ENCODE data around the gene MEGF6.

The MEGF6 gene

DNA sequence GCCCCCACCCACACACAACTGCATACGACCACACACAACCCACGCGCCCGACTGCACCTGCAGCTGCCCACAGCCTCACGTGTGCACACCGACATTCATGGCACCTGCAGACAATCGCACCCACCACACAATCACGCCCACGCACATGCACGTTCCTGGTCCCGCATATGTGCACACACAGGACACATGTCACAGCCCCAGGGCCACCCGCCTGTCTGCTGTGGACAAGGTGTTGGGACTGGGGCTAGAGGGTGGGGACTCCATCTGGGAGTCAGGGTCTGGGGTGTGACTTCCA lies 100.4 kb downstream of the MEGF6 start:
- H3K27ac ChIP-seq (ENCODE audit: insufficient read depth, low read depth, low read length, poor library complexity, severe bottlenecking), result no peak overlapping the region
- H3K9me3 ChIP-seq (ENCODE audit: control insufficient read depth, low read length), result no peaks in the 10 kb centered on the region
- 92 to 98% methylated on average over 12 of the region's 12 CpGs for WGBS, 2 experiments
- H3K4me3 ChIP-seq (ENCODE audit: insufficient read depth, low read depth, low read length), result no peak overlapping the region
- H3K4me1 ChIP-seq (ENCODE audit: control insufficient read depth, insufficient read depth, low read length), result no peaks in the 10 kb centered on the region
- H3K27me3 ChIP-seq (ENCODE audit: control insufficient read depth, insufficient read depth, low read length, poor library complexity, severe bottlenecking), result no peaks in the 10 kb centered on the region
- H3K36me3 ChIP-seq (ENCODE audit: control insufficient read depth, insufficient read depth, low read length), result no peaks in the 10 kb centered on the region

GRCh38 chr1:3510136-3510955 lies 101.0 kb downstream of the MEGF6 start:
- H3K27ac ChIP-seq (ENCODE audit: insufficient read depth, low read depth, low read length, poor library complexity, severe bottlenecking), result no peak overlapping the region
- no peaks in the 10 kb centered on the region for H3K9me3 ChIP-seq (ENCODE audit: control insufficient read depth, low read length)
- no peaks in the 10 kb centered on the region for H3K36me3 ChIP-seq (ENCODE audit: control insufficient read depth, insufficient read depth, low read length)
- H3K27me3 ChIP-seq (ENCODE audit: control insufficient read depth, insufficient read depth, low read length, poor library complexity, severe bottlenecking), result no peaks in the 10 kb centered on the region
- 92 to 94% methylated on average over 32 of the region's 32 CpGs for WGBS, 2 experiments
- no peak overlapping the region for H3K4me3 ChIP-seq (ENCODE audit: insufficient read depth, low read depth, low read length)
- no peaks in the 10 kb centered on the region for H3K4me1 ChIP-seq (ENCODE audit: control insufficient read depth, insufficient read depth, low read length)

DNA sequence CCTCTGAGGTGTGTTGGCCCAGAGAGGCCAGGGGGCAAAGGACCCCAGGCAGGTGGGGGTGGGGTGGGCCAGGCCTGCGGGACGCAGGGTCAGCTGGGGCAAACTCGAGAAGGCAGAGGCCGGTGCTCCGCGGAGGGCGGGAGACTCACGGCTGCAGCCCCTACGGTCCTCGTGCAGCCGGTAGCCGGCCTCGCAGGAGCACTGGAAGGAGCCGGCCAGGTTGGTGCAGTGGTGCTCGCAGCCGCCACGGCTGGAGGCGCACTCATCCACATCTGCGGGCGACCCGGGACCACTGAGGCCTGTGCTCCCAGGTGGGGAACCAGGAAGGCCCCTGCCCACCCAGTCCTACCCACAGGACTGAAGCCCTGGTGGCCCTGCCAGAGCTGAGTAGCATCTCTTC lies 101.6 kb downstream of the MEGF6 start:
- Histone ChIP-seq H3K27ac (ENCODE audit: insufficient read depth, low read depth, low read length, poor library complexity, severe bottlenecking) (no peak overlapping the region), H3K27me3 (ENCODE audit: control insufficient read depth, insufficient read depth, low read length, poor library complexity, severe bottlenecking) (no peaks in the 10 kb centered on the region), H3K36me3 (ENCODE audit: control insufficient read depth, insufficient read depth, low read length) (no peaks in the 10 kb centered on the region), H3K4me1 (ENCODE audit: control insufficient read depth, insufficient read depth, low read length) (no peaks in the 10 kb centered on the region), H3K4me3 (ENCODE audit: insufficient read depth, low read depth, low read length) (no peak overlapping the region), H3K9me3 (ENCODE audit: control insufficient read depth, low read length) (no peaks in the 10 kb centered on the region)
- WGBS, 2 experiments, result 91 to 92% methylated on average over 21 of the region's 21 CpGs

- WGBS, 2 experiments, result 92 to 94% methylated on average over 33 of the region's 33 CpGs
- Histone ChIP-seq H3K27ac (ENCODE audit: insufficient read depth, low read depth, low read length, poor library complexity, severe bottlenecking) (no peak overlapping the region), H3K36me3 (ENCODE audit: control insufficient read depth, insufficient read depth, low read length) (no peaks in the 10 kb centered on the region), H3K4me3 (ENCODE audit: insufficient read depth, low read depth, low read length) (no peak overlapping the region), H3K27me3 (ENCODE audit: control insufficient read depth, insufficient read depth, low read length, poor library complexity, severe bottlenecking) (no peaks in the 10 kb centered on the region), H3K4me1 (ENCODE audit: control insufficient read depth, insufficient read depth, low read length) (no peaks in the 10 kb centered on the region), H3K9me3 (ENCODE audit: control insufficient read depth, low read length) (no peaks in the 10 kb centered on the region)
These were observed 102.4 kb downstream of the MEGF6 start for GRCh38 chr1:3508757-3509415.

- Histone ChIP-seq H3K9me3 (ENCODE audit: control insufficient read depth, low read length) (no peaks in the 10 kb centered on the region), H3K4me1 (ENCODE audit: control insufficient read depth, insufficient read depth, low read length) (no peaks in the 10 kb centered on the region), H3K27me3 (ENCODE audit: control insufficient read depth, insufficient read depth, low read length, poor library complexity, severe bottlenecking) (no peaks in the 10 kb centered on the region), H3K36me3 (ENCODE audit: control insufficient read depth, insufficient read depth, low read length) (no peaks in the 10 kb centered on the region), H3K27ac (ENCODE audit: insufficient read depth, low read depth, low read length, poor library complexity, severe bottlenecking) (no peak overlapping the region), H3K4me3 (ENCODE audit: insufficient read depth, low read depth, low read length) (no peak overlapping the region)
- 92 to 94% methylated on average over 11 of the region's 11 CpGs for WGBS, 2 experiments
These were observed 103.6 kb downstream of the MEGF6 start for GRCh38 chr1:3507636-3508275.

GRCh38 chr1:3506943-3507342 lies 104.4 kb downstream of the MEGF6 start:
- Histone ChIP-seq H3K4me1 (ENCODE audit: control insufficient read depth, insufficient read depth, low read length) (no peaks in the 10 kb centered on the region), H3K27me3 (ENCODE audit: control insufficient read depth, insufficient read depth, low read length, poor library complexity, severe bottlenecking) (no peaks in the 10 kb centered on the region), H3K9me3 (ENCODE audit: control insufficient read depth, low read length) (no peaks in the 10 kb centered on the region), H3K36me3 (ENCODE audit: control insufficient read depth, insufficient read depth, low read length) (no peaks in the 10 kb centered on the region), H3K27ac (ENCODE audit: insufficient read depth, low read depth, low read length, poor library complexity, severe bottlenecking) (no peak overlapping the region), H3K4me3 (ENCODE audit: insufficient read depth, low read depth, low read length) (no peak overlapping the region)
- 92 to 93% methylated on average over 7 of the region's 7 CpGs for WGBS, 2 experiments

GRCh38 chr1:3506041-3506440 lies 105.3 kb downstream of the MEGF6 start:
- H3K27me3 ChIP-seq (ENCODE audit: control insufficient read depth, insufficient read depth, low read length, poor library complexity, severe bottlenecking), result no peaks in the 10 kb centered on the region
- no peak overlapping the region for H3K27ac ChIP-seq (ENCODE audit: insufficient read depth, low read depth, low read length, poor library complexity, severe bottlenecking)
- WGBS, 2 experiments, result 95 to 96% methylated on average over 15 of the region's 15 CpGs
- no peaks in the 10 kb centered on the region for H3K9me3 ChIP-seq (ENCODE audit: control insufficient read depth, low read length)
- H3K36me3 ChIP-seq (ENCODE audit: control insufficient read depth, insufficient read depth, low read length), result no peaks in the 10 kb centered on the region
- H3K4me3 ChIP-seq (ENCODE audit: insufficient read depth, low read depth, low read length), result no peak overlapping the region
- H3K4me1 ChIP-seq (ENCODE audit: control insufficient read depth, insufficient read depth, low read length), result no peaks in the 10 kb centered on the region

DNA sequence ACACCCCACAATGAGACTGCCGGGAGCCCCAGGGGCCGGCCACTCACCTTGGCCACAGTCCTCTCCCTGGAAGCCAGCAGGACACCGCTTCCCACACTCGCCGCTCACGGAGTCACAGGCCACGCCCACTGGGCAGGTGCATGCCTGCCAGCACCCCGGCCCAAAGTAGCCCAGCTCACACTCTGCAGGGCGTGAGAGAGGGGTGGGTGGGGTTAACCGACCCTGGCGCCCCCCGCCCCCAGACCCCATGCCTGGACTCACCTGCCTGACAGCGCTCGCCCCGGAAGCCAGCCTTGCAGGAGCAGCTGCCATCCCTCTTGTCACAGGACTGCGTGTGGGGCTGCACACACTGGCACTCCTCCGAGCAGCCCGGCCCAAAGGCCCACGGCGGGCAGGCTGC lies 106.1 kb downstream of the MEGF6 start:
- H3K4me3 ChIP-seq (ENCODE audit: insufficient read depth, low read depth, low read length), result no peak overlapping the region
- H3K9me3 ChIP-seq (ENCODE audit: control insufficient read depth, low read length), result no peaks in the 10 kb centered on the region
- no peaks in the 10 kb centered on the region for H3K4me1 ChIP-seq (ENCODE audit: control insufficient read depth, insufficient read depth, low read length)
- H3K27me3 ChIP-seq (ENCODE audit: control insufficient read depth, insufficient read depth, low read length, poor library complexity, severe bottlenecking), result no peaks in the 10 kb centered on the region
- H3K27ac ChIP-seq (ENCODE audit: insufficient read depth, low read depth, low read length, poor library complexity, severe bottlenecking), result no peak overlapping the region
- H3K36me3 ChIP-seq (ENCODE audit: control insufficient read depth, insufficient read depth, low read length), result no peaks in the 10 kb centered on the region
- WGBS, 2 experiments, result 89 to 91% methylated on average over 20 of the region's 20 CpGs

- H3K4me1 ChIP-seq (ENCODE audit: control insufficient read depth, insufficient read depth, low read length), result no peaks in the 10 kb centered on the region
- no peak overlapping the region for H3K27ac ChIP-seq (ENCODE audit: insufficient read depth, low read depth, low read length, poor library complexity, severe bottlenecking)
- H3K9me3 ChIP-seq (ENCODE audit: control insufficient read depth, low read length), result no peaks in the 10 kb centered on the region
- no peak overlapping the region for H3K4me3 ChIP-seq (ENCODE audit: insufficient read depth, low read depth, low read length)
- no peaks in the 10 kb centered on the region for H3K36me3 ChIP-seq (ENCODE audit: control insufficient read depth, insufficient read depth, low read length)
- WGBS, 2 experiments, result 87 to 89% methylated on average over 7 of the region's 7 CpGs
- no peaks in the 10 kb centered on the region for H3K27me3 ChIP-seq (ENCODE audit: control insufficient read depth, insufficient read depth, low read length, poor library complexity, severe bottlenecking)
These were observed 106.5 kb downstream of the MEGF6 start for GRCh38 chr1:3504822-3505153.

- H3K9me3 ChIP-seq (ENCODE audit: control insufficient read depth, low read length), result no peaks in the 10 kb centered on the region
These were observed 107.0 kb downstream of the MEGF6 start for GRCh38 chr1:3504151-3504821.

More at GRCh38 chr1:3504151-3504821, 107.0 kb downstream of the MEGF6 start:
- Histone ChIP-seq H3K4me3 (ENCODE audit: insufficient read depth, low read depth, low read length) (no peak overlapping the region), H3K27me3 (ENCODE audit: control insufficient read depth, insufficient read depth, low read length, poor library complexity, severe bottlenecking) (no peaks in the 10 kb centered on the region), H3K4me1 (ENCODE audit: control insufficient read depth, insufficient read depth, low read length) (no peaks in the 10 kb centered on the region), H3K36me3 (ENCODE audit: control insufficient read depth, insufficient read depth, low read length) (no peaks in the 10 kb centered on the region), H3K27ac (ENCODE audit: insufficient read depth, low read depth, low read length, poor library complexity, severe bottlenecking) (no peak overlapping the region)
- 92 to 93% methylated on average over 31 of the region's 31 CpGs for WGBS, 2 experiments

All from ectodermal cell (in vitro differentiated cells).